ENCODE data around the gene MUC5AC. TPM values are rescaled to one million over a fixed set of nuclear protein-coding genes. Genes with fewer than 3 reads are reported as not detected.
"Not testable (repeated sequence)": the region's sequence is repeated elsewhere in the genome, so short reads cannot be mapped to it uniquely, and the experiment has no call there.

MUC5AC gene
- polyA plus RNA-seq, 1 experiment = not detected

DNA sequence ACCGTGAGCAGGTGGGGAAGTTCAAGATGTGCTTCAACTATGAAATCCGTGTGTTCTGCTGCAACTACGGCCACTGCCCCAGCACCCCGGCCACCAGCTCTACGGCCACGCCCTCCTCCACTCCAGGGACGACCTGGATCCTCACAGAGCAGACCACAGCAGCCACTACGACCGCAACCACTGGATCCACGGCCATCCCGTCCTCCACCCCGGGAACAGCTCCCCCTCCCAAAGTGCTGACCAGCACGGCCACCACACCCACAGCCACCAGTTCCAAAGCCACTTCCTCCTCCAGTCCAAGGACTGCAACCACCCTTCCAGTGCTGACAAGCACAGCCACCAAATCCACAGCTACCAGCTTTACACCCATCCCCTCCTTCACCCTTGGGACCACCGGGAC is 88.0 kb downstream of the MUC5AC start:
- DNase-seq (ENCODE audit: low read depth); CTCF ChIA-PET; POLR2A ChIA-PET; H3K27me3 ChIP-seq (ENCODE audit: control insufficient read depth, insufficient read depth, low read length); H3K36me3 ChIP-seq (ENCODE audit: control insufficient read depth, insufficient read depth, low read length); H3K4me3 ChIP-seq (ENCODE audit: low read depth, low read length): not testable (repeated sequence)

DNA sequence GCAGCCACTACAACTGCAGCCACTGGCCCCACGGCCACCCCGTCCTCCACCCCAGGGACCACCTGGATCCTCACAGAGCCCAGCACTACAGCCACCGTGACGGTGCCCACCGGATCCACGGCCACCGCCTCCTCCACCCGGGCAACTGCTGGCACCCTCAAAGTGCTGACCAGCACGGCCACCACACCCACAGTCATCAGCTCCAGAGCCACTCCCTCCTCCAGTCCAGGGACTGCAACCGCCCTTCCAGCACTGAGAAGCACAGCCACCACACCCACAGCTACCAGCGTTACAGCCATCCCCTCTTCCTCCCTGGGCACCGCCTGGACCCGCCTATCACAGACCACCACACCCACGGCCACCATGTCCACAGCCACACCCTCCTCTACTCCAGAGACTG is 88.5 kb downstream of the MUC5AC start:
- DNase-seq (ENCODE audit: low read depth); CTCF ChIA-PET; H3K36me3 ChIP-seq (ENCODE audit: control insufficient read depth, insufficient read depth, low read length); H3K4me3 ChIP-seq (ENCODE audit: low read depth, low read length); H3K27me3 ChIP-seq (ENCODE audit: control insufficient read depth, insufficient read depth, low read length); POLR2A ChIA-PET: not testable (repeated sequence)

DNA sequence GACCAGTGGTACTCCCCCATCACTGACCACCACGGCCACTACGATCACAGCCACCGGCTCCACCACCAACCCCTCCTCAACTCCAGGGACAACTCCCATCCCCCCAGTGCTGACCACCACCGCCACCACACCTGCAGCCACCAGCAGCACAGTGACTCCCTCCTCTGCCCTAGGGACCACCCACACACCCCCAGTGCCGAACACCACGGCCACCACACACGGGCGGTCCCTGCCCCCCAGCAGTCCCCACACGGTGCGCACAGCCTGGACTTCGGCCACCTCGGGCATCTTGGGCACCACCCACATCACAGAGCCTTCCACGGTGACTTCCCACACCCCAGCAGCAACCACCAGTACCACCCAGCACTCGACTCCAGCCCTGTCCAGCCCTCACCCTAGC is 89.3 kb downstream of the MUC5AC start:
- DNase-seq (ENCODE audit: low read depth); POLR2A ChIA-PET; CTCF ChIA-PET: not testable (repeated sequence)

DNA sequence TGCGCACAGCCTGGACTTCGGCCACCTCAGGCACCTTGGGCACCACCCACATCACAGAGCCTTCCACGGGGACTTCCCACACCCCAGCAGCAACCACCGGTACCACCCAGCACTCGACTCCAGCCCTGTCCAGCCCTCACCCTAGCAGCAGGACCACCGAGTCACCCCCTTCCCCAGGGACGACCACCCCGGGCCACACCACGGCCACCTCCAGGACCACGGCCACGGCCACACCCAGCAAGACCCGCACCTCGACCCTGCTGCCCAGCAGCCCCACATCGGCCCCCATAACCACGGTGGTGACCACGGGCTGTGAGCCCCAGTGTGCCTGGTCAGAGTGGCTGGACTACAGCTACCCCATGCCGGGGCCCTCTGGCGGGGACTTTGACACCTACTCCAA is 91.2 kb downstream of the MUC5AC start:
- DNase-seq (ENCODE audit: low read depth); H3K27me3 ChIP-seq (ENCODE audit: control insufficient read depth, insufficient read depth, low read length); CTCF ChIA-PET; H3K36me3 ChIP-seq (ENCODE audit: control insufficient read depth, insufficient read depth, low read length); POLR2A ChIA-PET; H3K4me3 ChIP-seq (ENCODE audit: low read depth, low read length): not testable (repeated sequence)

More for the DNA sequence above, 89.3 kb downstream of the MUC5AC start:
- H3K36me3 ChIP-seq (ENCODE audit: control insufficient read depth, insufficient read depth, low read length); H3K4me3 ChIP-seq (ENCODE audit: low read depth, low read length); H3K27me3 ChIP-seq (ENCODE audit: control insufficient read depth, insufficient read depth, low read length): not testable (repeated sequence)

DNA sequence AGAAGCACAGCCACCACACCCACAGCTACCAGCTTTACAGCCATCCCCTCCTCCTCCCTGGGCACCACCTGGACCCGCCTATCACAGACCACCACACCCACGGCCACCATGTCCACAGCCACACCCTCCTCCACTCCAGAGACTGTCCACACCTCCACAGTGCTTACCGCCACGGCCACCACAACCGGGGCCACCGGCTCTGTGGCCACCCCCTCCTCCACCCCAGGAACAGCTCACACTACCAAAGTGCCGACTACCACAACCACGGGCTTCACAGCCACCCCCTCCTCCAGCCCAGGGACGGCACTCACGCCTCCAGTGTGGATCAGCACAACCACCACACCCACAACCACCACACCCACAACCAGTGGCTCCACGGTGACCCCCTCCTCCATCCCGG is 92.7 kb downstream of the MUC5AC start:
- CTCF ChIA-PET; POLR2A ChIA-PET; H3K27me3 ChIP-seq (ENCODE audit: control insufficient read depth, insufficient read depth, low read length); DNase-seq (ENCODE audit: low read depth); H3K36me3 ChIP-seq (ENCODE audit: control insufficient read depth, insufficient read depth, low read length); H3K4me3 ChIP-seq (ENCODE audit: low read depth, low read length): not testable (repeated sequence)

Other genes with a start within 250 kb of the MUC5AC start
- gene CHID1, start 247.1 kb upstream of the MUC5AC start, polyA plus RNA-seq (2011; rRNA removed) = 122 and 178 TPM in 2 replicates
- 53.3 and 76.5 TPM in 2 replicates for gene AP2A2, start 232.1 kb upstream of the MUC5AC start, polyA plus RNA-seq (2011; rRNA removed)
- gene MUC6, start 121.2 kb upstream of the MUC5AC start, polyA plus RNA-seq (2011; rRNA removed) = not detected in 2 replicates
- not detected in 2 replicates for gene MUC2, start 83.1 kb upstream of the MUC5AC start, polyA plus RNA-seq (2011; rRNA removed)
- not detected in 2 replicates for gene MUC5B, start 65.1 kb downstream of the MUC5AC start, polyA plus RNA-seq (2011; rRNA removed)
- 19.7 and 38.3 TPM in 2 replicates for gene TOLLIP, start 151.7 kb downstream of the MUC5AC start, polyA plus RNA-seq (2011; rRNA removed)
- gene BRSK2, start 232.0 kb downstream of the MUC5AC start, polyA plus RNA-seq (2011; rRNA removed) = 0.18 and 0.28 TPM in 2 replicates

Data from BJ (cell line).